Measurements from ENCODE around the gene PSRC1. TPM values are rescaled to one million over a fixed set of nuclear protein-coding genes. Genes with fewer than 3 reads are reported as not detected.

PSRC1 gene
- total RNA-seq, 1 donor from 2014 or later, result 67.9 TPM

DNA sequence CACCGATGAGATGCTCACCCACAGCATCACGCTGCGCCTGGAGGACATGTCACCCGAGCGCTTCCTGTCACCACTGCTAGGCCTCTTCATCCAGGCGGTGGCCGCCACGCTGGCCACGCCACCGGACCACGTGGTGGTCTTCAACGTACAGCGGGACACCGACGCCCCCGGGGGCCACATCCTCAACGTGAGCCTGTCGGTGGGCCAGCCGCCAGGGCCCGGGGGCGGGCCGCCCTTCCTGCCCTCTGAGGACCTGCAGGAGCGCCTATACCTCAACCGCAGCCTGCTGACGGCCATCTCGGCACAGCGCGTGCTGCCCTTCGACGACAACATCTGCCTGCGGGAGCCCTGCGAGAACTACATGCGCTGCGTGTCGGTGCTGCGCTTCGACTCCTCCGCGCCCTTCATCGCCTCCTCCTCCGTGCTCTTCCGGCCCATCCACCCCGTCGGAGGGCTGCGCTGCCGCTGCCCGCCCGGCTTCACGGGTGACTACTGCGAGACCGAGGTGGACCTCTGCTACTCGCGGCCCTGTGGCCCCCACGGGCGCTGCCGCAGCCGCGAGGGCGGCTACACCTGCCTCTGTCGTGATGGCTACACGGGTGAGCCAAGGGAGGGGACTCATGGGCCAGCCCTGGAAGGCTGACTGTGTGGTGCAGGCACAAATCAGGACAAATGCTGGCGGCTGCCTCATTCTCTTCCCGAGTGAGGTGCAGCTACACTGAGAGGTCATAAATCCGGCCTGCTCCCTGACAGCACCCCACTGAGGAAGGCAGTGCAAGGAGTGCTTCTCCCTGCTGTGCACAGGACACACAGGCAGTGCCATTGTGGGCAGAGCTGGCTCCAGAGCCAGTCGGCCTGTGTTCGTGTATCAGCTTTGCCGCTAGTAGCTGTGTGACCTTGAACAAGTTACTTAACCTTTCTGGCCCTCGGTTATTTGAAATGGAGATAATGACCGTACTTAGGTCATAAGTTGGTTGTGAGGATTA lies 24.2 kb downstream of the PSRC1 start:
- DNase-seq (ENCODE audit: low read depth), result no peak
- H3K4me3 ChIP-seq (ENCODE audit: low read depth, low read length), result no peak overlapping the region
- TF ChIP-seq, protein P1, sequence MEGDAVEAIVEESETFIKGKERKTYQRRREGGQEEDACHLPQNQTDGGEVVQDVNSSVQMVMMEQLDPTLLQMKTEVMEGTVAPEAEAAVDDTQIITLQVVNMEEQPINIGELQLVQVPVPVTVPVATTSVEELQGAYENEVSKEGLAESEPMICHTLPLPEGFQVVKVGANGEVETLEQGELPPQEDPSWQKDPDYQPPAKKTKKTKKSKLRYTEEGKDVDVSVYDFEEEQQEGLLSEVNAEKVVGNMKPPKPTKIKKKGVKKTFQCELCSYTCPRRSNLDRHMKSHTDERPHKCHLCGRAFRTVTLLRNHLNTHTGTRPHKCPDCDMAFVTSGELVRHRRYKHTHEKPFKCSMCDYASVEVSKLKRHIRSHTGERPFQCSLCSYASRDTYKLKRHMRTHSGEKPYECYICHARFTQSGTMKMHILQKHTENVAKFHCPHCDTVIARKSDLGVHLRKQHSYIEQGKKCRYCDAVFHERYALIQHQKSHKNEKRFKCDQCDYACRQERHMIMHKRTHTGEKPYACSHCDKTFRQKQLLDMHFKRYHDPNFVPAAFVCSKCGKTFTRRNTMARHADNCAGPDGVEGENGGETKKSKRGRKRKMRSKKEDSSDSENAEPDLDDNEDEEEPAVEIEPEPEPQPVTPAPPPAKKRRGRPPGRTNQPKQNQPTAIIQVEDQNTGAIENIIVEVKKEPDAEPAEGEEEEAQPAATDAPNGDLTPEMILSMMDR (conservative IDR thresholded peaks at IDR 0.05; ENCODE audit: low read depth, low read length), result no peak

DNA sequence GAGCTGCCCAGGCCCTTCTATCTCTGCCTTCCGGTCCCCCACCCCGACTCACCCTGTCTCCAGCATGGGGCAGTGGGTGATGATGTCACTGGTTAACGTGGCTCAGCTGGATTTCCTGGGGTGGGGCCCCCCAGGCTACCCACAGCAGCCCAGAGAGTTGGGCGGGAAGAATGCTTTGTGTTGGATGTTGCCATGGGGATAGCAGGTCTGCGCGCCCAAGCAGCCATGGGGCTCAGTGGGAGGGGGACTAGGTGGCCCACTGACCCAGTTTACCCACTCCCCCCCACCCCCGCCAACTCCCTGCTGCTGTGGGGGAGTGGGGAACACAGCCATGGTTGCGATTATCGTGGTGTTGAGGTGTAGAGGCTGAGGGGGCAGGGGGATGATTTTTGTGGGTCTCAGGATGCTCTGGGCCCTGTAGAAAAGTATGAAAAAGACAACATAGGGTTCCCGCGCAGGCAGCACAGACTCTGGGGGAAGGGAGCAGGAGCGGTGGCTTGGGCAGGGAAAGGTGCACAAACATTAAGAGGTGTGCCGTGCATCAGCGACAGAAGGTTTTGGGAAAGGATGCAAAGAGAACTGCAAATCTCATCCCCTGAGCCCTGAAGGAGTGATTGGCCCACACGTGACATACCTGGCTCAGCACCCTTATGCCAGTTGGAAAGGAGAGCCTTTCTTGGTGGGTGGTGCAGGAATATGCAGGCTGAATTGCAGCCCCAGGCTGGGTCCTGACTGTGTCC lies 25.1 kb downstream of the PSRC1 start:
- DNase-seq (ENCODE audit: low read depth), result no peak
- H3K4me3 ChIP-seq (ENCODE audit: low read depth, low read length), result no peak overlapping the region
- TF ChIP-seq, protein P1 (conservative IDR thresholded peaks at IDR 0.05; ENCODE audit: low read depth, low read length), result no peak

DNA sequence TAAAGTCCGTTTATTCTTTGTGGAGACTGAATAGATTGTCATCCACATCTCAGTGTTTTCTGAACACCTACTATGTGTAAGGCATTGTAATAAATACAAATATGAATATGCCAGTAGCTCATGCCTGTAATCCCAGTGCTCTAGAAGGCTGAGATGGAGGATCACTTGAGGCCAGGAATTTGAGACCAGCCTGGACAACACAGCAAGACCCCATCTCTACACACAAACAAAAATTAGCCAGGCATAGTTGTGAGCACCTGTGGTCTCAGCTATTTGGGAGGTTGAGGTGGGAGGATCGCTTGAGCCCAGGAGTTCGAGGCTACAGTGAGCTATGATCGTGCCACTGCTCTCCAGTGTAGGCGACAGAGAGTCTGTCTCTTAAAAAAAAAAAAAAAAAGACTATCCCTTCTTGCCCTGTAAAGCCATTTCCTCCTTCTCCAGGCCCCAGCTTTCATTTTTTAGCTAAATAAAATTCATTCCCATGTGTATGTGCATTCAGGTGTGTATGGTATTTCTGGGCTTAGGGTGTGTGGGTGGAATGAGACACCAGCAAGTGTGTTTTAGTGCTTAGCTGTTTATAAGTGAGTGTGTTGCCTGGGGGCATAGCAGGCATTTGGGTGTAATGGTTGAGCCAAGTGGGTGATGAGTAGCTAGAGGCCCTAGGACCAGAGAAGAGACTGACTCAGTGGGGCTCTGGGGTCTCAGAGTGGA lies 25.8 kb downstream of the PSRC1 start:
- no peak overlapping the region for H3K4me3 ChIP-seq (ENCODE audit: low read depth, low read length)
- TF ChIP-seq, protein P1 (conservative IDR thresholded peaks at IDR 0.05; ENCODE audit: low read depth, low read length), result no peak
- peak; percentile 55 for DNase-seq (ENCODE audit: low read depth)

DNA sequence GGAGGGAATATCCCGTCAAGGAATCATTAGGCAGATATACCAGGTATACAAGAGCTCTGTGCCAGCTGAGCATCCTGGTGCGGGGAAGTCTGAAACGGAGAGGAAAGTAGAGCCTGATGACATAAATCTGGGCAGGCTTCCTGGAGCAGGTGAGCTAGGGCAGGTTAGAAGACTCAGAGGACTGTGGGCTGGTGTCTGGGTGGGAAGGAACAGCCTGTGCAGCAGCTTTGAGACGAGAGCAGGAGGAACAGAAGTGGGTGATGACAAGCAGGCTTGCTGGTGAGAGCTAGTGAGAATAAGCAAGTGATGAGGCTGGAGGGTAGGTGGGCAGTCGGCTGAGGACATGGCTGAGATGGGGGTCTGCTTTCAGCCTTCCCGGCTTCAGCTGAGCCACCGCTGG lies 26.9 kb downstream of the PSRC1 start:
- TF ChIP-seq, protein P1 (conservative IDR thresholded peaks at IDR 0.05; ENCODE audit: low read depth, low read length), result no peak
- DNase-seq (ENCODE audit: low read depth), result no peak
- no peak overlapping the region for H3K4me3 ChIP-seq (ENCODE audit: low read depth, low read length)

DNA sequence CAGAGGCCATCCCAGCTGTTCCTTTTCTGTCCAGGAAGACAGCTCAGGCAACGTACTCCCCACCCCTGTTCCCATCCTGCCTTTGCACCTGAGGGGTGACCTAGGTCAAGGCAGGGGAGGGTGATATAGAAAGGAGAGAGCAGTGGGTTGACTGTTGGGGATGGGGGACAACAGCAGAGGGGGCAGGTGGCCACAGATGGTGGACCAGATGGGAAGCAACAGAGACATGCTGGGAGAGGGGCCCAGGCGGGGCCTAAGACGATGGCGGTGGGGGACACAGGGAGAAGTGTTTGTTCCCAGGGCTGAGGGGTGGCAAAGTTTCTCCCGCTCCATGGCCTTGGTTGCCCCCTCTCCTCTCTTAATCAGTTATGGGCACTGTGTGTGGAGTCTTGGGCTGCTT lies 27.3 kb downstream of the PSRC1 start:
- no peak for DNase-seq (ENCODE audit: low read depth)
- TF ChIP-seq, protein P1 (conservative IDR thresholded peaks at IDR 0.05; ENCODE audit: low read depth, low read length), result no peak
- H3K4me3 ChIP-seq (ENCODE audit: low read depth, low read length), result no peak overlapping the region

DNA sequence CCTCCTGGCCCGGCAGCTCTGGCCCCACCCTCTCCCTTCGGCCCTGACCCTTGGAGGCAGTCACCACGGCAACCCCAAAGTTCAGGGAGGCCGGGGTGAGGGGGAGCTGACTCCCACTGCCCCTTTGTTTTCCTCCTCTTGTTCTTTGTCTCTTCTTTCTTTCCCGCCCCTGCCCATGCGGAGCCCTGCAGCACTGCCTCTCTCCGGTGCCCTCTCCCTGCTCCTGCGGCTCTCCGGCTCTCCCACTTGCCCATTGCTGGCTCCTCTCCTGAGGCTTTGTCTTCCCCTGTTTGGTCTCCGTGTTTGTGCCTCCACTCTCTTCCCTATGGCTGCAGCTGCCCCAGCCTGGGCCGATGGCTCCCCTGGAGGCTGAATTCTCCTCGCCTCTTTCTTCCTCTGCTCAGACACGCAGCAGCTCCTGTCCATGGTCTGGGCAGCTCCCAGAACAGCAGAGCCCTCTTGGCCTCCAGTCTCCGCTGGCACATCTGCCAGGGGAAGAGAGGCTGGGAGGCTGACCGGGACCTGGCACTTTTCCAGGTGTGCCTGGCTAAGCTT lies 27.8 kb downstream of the PSRC1 start:
- no peak for DNase-seq (ENCODE audit: low read depth)
- H3K4me3 ChIP-seq (ENCODE audit: low read depth, low read length), result no peak overlapping the region
- TF ChIP-seq, protein P1 (conservative IDR thresholded peaks at IDR 0.05; ENCODE audit: low read depth, low read length), result peak; percentile 25
